Inferior parietal cortex (tissue), 1 donor: ENCODE results near the gene C17orf100.
"Not testable (repeated sequence)": the region's sequence is repeated elsewhere in the genome, so short reads cannot be mapped to it uniquely, and the experiment has no call there.

Experiments
- DNase-seq: peaks from one replicate; pipeline ENCODE4 v3.0.0-alpha.2; 2016; ENCODE audit errors: extremely low spot score

The C17orf100 gene

DNA sequence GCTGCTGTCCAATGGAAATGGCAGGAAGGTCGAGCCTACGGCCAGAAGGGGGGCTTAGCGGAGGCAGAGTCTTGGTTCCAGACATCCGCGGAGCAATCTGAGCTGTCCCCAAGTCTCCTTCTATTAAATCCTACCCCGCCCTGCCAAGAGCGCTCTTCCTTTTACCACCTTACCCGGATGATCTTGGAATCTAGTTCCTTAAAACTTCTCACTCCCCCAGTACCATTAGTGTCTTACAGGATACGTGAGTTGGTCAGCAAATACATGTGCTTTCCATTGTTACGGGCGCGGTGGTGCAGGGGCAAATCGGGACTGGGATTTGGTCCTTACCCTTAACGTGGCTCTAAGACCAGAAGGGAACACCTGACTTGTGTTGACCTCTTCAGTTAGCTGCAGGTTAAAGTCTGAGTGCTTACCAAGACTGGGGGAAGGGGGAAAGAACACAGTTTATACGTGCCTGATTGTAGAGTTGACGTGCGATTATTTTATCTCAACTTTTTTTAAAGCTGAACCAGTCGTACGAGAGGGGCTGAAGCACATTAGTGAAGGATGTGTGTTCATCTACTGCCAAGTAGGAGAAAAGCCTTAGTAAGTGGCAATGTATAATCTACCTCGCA lies 10.2 kb upstream of the C17orf100 start:
- DNase-seq, result no peak

DNA sequence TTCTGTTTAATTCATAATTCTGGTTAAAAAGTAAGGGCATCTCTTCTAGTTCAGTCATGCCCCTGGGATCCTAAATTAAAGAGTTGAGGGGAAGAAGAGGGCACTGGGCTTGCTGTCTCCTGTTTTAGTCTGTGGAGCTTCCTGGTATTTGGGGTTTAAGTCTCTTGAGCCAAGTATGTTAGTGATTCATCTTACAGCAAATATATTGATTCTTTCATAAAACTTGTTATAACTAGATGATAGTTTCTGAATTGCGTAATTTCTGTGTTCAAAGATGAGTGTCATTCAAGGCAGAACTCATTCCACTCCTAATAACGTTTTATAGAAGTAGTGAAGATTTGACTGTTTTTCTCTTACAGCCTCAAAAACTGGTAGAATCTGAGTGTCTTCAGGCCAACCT lies 9.0 kb upstream of the C17orf100 start:
- no peak for DNase-seq

DNA sequence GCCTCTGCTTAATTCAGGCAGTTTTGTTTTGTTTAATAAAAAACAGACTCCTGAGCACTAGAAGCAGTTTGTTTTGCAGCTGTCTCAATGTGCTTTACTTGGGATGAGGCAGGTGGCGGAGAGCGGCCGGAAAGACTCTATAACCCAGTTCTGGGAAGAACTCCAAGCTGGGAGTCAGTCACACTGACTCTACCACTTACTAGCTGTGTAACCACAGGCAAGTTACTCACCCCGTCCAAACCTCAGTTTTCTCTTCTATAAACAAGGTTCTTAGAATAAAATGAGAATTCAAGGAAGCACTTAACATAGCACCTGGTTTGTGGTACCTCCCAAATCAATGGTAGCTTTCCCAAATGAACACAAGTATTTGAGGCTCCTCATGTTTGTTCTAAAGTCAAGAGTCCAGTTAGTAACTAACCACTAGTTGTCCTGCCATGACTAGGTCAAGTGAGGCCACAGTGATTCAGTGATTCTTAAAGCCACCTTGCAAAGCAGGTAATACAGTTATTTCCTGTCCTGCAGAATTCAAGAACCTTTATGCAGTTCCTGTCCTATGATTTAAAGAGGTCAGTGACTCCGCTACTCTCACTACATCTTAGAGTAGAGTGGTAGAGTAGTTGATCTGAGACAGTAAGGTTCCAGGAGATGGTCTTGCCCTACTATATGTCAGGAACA lies 8.0 kb upstream of the C17orf100 start:
- no peak for DNase-seq

DNA sequence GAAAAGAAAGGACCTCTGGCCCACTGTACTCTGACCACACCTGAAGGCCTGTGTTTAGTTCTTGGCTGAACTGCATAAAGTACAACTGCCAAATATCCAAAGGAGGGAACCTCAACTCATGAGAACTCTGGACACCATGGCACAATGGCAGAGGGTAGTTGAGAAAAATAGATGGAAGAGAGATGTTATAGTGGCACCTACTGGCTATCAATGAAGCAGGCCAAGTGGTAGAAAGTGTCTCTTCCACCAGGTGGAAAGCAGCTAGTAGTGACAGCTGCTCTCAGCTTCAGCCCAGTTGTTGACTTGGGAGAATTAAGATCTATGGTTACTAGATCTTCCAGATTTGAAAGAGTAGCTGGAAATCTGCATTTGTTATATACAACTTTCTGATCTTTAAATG lies 3.4 kb upstream of the C17orf100 start:
- no peak for DNase-seq

DNA sequence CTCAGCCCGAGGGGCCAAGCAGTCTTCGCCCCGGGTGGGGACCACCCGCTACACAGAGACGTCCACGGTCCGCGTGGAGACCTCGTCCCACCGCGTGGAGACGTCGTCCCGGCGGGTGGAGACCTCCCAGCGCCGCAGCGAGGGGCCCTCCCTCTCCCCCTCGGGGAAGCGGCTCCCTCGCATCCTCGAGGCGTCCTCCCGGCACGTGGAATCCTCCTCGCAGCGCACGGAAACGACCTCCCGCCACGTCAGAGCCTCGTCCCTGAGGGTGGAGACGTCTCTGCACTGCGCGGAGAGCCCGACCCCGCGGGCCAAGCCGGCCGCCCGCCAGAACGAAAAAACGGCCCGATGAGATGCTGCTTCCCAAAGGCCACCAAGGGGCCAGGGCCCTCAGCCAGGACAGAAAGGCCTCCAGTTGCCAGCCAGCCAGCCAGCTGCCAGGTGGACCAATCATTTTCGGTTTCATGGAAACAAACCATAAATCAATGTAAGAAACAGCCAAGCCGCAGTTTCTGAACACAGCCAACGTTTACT lies 424 bp downstream of the C17orf100 start:
- DNase-seq, result no peak

DNA sequence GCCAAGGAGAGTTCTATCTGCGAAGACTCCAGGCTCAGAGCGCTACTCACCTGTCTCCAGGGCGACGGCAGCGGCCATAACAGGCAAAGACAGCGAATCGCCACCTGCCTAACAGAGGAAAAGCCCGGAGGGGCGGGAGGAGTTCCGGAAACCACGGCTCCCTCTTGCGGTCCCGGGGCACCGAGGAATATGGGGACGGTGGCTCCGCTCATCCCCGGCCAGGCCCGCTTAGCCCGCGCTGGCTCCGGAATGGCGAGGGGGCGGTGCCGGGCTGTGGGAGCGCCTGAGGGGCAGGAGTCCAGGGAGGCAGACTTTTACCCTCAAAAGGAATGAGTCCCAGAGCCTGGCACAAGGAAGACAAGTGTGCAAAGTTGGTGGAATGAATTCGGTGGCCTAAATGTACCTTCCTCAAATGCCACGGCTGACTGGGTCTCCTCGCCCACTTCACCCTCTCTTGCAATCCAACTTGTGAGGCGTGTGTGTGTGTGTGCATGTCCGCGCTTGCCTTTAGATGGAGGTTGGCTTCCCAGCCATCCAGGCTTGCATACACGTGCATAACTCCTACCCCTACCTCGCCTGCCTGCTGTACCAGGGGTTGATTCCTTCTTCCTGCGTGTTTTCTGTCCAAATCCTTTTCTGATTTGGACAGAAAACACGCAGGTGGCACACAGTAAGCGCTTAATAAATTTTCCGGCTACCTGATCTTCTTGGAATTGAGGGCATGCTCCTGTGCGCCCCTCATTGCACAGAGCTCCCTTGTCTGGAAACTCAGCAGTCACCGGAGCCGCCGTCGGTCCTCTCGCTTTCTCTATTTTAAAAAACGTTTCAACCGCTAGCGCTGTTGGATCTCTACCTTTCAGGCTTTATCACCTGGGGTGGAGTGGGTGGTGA lies 3.5 kb downstream of the C17orf100 start:
- no peak for DNase-seq

DNA sequence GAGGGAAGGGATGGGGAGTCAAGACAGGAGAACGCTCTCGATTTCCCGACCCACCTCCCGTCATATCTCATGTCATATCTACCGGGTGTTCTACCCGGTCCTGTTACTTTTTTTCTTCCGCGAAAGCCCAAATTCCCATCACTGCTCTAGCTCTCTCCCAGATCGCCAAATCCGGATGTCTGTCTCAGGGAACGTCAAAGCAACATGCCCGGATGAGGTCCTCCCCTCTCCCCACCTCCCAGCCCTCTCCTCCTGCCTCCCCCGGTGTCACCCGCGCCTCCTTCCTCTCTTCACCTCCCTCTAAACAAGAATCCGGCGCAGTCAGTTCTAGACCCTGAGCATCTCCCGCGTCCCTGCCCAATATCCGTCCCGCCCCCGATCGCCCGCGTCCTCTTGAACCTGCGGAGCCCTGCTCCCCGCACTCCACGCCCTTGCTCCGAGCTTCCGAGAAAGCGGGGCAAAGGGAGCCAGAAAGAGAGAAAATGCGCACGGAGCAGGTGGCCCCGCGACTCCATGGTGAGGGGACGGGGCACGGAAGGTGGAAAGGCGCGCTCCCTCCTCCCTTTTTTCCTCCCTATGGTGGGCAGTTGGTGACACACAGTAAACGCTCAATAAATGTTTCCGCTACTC lies 4.3 kb downstream of the C17orf100 start:
- DNase-seq, result not testable (repeated sequence)

DNA sequence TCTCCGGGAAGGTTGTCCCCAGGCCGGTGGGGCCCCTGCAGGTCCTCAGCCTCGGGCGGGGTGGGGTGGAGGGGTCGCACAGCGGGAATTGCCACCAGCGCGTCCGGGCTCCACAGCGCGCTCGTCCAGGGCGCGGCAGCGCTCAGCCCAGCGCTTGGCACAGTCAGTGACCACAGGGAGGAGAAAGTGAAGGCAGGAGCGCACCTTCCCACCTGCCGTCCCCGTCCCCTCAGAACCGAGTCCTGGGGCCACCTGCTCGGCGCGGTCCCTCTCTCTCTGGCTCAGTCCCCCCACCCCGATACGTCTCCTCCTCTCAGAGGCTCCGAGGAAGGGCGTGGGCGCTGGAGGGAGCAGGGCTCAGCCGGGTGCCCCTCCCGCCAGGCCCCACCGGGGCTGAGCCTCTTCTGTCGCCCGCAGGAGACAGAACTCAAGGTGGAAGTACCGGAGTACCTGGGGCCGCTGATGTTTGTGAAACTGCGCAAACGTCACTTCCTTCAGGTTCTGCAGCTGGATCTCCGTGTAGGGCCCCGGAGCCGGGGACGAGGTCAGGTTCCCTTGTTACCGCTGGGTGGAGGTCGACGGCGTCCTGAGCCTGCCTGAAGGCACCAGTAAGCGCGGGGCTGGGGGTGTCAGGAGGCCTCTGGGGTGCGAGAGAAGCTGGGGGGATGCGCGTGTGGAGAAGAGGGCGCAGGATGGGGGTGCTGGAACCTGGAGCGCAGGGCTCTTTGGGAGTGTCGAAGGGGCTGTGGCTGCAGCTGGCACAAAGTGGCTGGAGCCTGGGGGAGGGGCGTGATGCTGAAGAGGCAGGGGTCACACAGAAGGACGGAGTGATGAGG lies 5.5 kb downstream of the C17orf100 start:
- DNase-seq, result not testable (repeated sequence)

DNA sequence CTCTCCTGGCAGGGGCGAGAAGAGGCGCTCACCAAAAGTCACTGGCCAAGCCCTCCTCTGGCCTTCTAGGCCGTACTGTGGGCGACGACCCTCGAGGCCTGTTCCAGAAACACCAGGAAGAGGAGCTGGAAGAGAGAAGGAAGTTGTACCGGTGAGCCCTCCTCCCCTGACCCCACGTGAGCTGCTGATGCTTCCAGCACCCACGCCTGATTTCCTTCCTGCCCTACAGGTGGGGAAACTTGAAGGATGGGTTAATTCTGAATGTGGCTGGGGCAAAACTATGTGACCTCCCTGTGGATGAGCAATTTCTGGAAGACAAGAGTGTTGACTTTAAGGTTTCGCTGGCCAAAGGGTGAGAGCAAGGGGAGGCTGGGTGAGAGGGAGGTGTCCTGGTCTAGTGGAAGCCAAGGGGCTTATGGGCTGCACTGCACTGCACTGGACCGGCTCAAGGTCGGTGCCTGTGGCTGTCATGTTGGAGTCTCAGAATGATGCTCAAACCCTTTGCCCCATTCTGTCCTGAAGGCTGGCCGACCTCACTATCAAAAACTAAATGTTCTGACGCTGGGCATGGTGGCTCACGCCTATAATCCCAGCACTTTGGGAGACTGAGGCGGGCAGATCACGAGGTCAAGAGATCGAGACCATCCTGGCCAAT lies 6.2 kb downstream of the C17orf100 start:
- no peak for DNase-seq

DNA sequence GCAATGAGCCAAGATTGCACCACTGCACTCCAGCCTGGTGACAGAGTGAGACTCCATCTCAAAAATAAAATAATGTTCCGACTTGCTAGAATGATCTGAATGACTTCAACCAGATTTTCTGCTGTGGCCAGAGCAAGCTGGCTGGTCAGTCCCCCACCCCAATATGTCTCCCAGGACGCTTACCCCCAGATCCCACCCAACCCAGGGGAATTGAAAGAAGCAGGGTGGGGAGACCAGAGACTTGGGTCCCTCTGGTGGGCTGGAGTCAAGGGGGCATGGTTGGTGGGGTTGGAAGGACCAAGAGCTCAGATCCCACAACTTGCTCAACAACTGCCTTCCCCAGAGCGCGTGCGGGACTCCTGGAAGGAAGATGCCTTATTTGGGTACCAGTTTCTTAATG lies 6.8 kb downstream of the C17orf100 start:
- not testable (repeated sequence) for DNase-seq

DNA sequence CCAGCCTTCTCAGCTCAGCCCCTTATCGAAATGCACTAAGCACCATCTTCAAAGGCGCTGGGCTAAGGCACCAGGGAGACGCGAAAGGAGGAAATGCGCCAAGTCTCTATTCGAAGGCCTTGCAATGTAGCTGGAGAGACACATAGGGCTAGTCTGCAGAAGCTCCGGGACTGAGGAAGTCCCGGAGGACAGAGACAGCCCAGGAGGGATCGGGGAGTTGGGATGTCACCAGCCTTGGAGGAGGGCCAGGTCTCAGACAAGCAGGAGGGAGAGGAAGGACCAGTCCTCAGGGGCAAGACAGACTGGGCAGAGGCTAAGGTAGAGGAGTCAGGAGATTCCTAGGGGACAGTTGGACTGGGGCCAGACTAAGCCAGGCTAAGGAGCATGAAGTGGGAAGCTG lies 8.5 kb downstream of the C17orf100 start:
- no peak for DNase-seq

DNA sequence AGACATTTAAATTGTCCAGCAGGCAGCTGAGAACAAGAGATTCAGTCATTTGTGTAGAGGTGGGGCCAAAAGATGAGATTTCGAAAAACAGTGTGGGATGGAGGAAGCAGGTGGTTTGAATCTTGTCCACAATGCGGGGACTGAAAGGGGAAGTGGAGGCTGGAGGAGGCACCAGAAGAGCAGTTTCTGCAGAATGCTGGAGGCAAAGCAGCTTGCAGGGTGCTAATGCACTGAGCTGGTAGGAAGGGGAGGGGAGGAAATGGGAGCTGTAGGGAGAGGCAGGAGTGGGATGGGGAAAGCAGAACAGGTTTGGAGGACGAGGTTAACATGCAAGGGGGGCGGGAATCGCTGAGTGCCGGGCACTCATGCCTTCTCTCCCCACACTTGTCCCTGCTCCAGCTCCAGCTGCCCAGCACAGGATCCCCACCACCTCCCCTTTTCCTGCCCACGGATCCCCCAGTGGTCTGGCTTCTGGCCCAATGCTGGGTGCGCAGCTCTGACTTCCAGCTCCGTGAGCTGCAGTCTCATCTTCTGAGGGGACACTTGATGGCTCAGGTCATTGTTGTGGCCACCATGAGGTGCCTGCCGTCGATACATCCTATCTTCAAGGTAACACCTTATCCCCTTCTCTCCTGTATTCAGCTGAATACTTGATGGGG lies 9.4 kb downstream of the C17orf100 start:
- no peak for DNase-seq

DNA sequence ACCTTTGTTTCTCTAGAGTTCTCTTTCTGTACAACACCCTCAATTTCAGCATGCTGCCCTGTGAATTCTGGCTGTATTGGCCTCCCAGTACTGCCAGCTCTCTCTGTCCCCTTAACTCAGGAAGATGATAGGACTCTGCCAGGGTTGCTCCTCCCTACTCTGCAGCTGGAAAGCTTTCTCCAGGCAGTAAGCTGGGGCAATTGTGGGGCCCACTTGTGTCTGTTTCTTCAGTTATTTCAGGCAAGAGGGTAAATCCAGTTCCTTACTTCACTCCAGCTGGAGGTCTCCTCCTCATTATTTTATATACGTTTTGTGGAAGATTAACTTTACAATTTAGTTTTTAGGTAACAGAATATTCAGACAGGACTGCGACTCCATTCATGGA lies 9.9 kb downstream of the C17orf100 start:
- no peak for DNase-seq

DNA sequence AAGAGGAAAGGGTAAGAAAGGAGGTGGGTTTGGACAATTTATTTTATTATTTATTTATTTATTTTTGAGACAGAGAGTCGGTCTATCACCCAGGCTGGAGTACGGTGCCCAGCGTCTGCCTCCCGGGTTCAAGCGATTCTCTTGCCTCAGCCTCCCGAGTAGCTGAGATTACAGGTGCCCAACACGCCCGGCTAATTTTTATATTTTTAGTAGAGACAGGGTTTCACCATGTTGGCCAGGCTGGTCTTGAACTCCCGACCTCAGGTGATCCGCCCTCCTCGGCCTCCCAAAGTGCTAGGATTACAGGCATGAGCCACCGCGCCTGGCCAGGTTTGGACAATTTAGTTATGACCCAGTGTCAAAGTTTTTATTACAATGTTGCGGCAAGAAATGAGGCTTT lies 11.6 kb downstream of the C17orf100 start:
- DNase-seq, result not testable (repeated sequence)

DNA sequence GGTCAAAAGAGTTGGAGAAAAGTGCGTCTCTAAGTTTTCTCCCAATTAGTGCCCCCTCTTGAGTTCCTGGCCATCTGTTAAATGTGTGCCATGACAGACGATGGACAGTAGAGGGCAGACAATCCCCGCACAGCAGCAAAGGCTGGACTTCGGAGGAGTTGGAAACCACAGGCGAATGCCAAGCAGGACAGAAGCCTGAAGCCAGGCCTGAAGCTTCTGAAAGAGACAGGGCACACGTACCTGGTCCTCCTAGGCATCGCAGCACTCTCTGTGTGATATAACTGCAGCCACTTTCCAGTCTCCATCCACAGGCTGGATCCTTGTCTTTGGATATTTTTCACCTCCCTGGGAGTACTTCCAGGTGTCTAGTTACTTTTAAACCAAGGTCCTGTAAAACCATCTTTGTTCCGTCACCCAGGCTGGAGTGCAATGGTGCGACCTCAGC lies 14.5 kb downstream of the C17orf100 start:
- DNase-seq, result peak; percentile 83

DNA sequence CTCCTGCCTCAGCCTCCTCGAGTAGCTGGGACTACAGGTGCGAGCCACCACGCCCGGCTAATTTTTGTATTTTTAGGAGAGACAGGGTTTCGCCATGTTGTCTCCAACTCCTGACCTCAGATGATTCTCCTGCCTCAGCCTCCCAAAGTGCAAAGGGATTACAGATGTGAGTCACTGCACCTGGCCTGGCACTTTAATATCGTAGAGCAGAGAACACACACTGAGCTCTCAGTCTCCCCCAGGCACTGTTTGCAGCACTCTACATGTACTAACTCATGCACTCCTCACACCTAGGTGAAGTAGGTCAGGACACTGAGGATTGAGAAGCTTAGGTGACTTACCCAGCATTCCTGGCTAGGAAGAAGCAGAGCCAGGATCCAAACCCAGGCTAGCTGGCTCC lies 15.0 kb downstream of the C17orf100 start:
- DNase-seq, result no peak

DNA sequence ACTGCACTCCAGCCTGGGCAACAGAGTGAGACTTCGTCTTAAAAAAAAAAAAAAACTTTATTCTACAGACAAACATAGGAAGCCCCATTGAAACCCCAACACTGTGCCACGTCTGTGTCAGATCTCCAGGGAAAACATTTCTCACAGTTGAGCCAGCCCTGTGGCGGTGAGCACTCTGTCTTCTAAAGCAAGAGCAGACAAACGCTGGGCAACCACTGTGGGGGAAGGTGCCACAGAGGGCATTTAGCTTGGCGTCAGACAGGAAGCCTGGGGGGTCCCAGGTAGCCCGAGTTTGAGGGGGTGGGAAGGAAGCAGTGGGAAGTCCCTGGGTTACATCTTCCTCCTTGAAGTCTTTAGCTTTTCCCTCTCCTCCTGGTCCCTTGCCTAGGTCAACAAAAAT lies 16.0 kb downstream of the C17orf100 start:
- no peak for DNase-seq

DNA sequence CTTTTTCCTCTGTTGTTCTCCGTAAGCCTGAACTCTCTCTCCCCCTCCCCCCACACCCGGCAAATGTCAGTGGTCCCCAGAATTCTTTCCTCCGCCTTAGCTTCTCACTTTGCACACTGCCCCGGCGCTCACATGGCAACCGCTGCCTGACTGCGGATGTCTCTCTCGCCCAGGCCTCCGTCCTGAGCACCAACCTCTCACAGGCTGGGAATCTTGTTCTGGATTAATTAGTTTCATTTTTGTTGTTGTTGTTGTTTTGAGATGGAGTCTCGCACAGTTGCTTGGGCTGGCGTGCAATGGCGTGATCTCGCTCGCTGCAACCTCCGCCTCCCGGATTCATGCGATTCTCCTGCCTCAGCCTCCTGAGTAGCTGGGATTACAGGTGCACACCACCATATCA lies 16.7 kb downstream of the C17orf100 start:
- DNase-seq, result no peak

DNA sequence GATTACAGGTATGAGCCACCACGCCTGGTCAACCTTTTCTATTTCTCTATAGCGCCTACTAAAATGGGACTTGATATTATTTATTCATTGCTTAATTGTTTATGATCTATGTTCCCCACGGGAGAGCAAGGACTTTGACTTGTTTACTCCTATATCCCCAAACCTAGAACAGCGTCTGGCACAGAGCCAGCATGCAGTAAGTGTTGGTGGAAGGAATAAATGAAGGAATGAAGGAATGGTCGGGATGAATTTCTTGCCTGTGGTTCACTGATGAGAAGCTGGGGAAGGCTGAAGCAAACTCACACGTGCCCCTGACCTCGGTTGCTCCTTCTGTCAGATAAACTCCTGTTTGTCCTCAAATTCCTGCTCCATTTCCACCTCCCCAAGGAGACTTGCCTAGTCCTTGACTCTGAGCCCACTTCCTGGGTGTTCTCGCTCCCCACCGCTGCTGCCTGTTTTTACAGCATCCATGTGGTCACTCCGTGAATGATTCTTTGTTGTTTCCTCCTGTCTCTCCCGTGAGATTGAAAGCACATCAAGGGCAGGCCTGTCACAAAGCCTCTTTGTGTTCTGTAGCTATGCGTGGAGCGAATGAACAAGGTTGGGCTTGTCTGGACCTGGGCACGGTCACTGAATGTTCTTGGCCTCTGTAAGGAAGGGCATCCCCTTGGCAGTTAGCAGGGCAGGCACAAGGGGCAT lies 17.3 kb downstream of the C17orf100 start:
- no peak for DNase-seq
